Activated CD4-positive, alpha-beta T cell treated with anti-CD3 and anti-CD28 coated beads, Interleukin-2, amount 50 U/mL, for 1 hour (primary cell): ENCODE results near the gene KRTAP5-7.
"Not testable (repeated sequence)": the region's sequence is repeated elsewhere in the genome, so short reads cannot be mapped to it uniquely, and the experiment has no call there.

Source experiments
- DNase-seq: peaks from one replicate; pipeline ENCODE4 v3.0.0-alpha.2; 2020

Gene KRTAP5-7

GRCh38 chr11:71498091-71498490 is 29.0 kb upstream of the KRTAP5-7 start:
- no peak for DNase-seq

- DNase-seq, result no peak
Measured at GRCh38 chr11:71499125-71499524, 27.9 kb upstream of the KRTAP5-7 start.

- DNase-seq, result no peak
Measured at GRCh38 chr11:71499546-71499945, 27.5 kb upstream of the KRTAP5-7 start.

- no peak for DNase-seq
Measured at GRCh38 chr11:71500601-71501021, 26.5 kb upstream of the KRTAP5-7 start.

- DNase-seq, result no peak
Measured at GRCh38 chr11:71501071-71501985, 25.7 kb upstream of the KRTAP5-7 start.

- DNase-seq, result no peak
Measured at GRCh38 chr11:71502026-71502425, 25.0 kb upstream of the KRTAP5-7 start.

- no peak for DNase-seq
Measured at GRCh38 chr11:71502871-71503435, 24.1 kb upstream of the KRTAP5-7 start.

GRCh38 chr11:71504531-71504930 is 22.5 kb upstream of the KRTAP5-7 start:
- DNase-seq, result no peak

- no peak for DNase-seq
Measured at GRCh38 chr11:71505001-71505400, 22.1 kb upstream of the KRTAP5-7 start.

- no peak for DNase-seq
Measured at GRCh38 chr11:71505781-71506180, 21.3 kb upstream of the KRTAP5-7 start.

- DNase-seq, result no peak
Measured at GRCh38 chr11:71507102-71507501, 20.0 kb upstream of the KRTAP5-7 start.

- DNase-seq, result no peak
Measured at GRCh38 chr11:71518506-71519471, 8.3 kb upstream of the KRTAP5-7 start.

GRCh38 chr11:71519546-71519945 is 7.5 kb upstream of the KRTAP5-7 start:
- DNase-seq, result no peak

- DNase-seq, result no peak
Measured at GRCh38 chr11:71525188-71525937, 1.7 kb upstream of the KRTAP5-7 start.

- DNase-seq, result no peak
Measured at GRCh38 chr11:71525938-71526495, 1.1 kb upstream of the KRTAP5-7 start.

GRCh38 chr11:71527576-71528210 is 626 bp downstream of the KRTAP5-7 start:
- DNase-seq, result no peak

- DNase-seq, result no peak
Measured at GRCh38 chr11:71530602-71531001, 3.5 kb downstream of the KRTAP5-7 start.

GRCh38 chr11:71532036-71532610 is 5.1 kb downstream of the KRTAP5-7 start:
- no peak for DNase-seq

- not testable (repeated sequence) for DNase-seq
Measured at GRCh38 chr11:71534711-71535608, 7.9 kb downstream of the KRTAP5-7 start.

- no peak for DNase-seq
Measured at GRCh38 chr11:71535825-71536224, 8.8 kb downstream of the KRTAP5-7 start.
